Measurements from ENCODE around the gene CUL9.

CUL9 gene

DNA sequence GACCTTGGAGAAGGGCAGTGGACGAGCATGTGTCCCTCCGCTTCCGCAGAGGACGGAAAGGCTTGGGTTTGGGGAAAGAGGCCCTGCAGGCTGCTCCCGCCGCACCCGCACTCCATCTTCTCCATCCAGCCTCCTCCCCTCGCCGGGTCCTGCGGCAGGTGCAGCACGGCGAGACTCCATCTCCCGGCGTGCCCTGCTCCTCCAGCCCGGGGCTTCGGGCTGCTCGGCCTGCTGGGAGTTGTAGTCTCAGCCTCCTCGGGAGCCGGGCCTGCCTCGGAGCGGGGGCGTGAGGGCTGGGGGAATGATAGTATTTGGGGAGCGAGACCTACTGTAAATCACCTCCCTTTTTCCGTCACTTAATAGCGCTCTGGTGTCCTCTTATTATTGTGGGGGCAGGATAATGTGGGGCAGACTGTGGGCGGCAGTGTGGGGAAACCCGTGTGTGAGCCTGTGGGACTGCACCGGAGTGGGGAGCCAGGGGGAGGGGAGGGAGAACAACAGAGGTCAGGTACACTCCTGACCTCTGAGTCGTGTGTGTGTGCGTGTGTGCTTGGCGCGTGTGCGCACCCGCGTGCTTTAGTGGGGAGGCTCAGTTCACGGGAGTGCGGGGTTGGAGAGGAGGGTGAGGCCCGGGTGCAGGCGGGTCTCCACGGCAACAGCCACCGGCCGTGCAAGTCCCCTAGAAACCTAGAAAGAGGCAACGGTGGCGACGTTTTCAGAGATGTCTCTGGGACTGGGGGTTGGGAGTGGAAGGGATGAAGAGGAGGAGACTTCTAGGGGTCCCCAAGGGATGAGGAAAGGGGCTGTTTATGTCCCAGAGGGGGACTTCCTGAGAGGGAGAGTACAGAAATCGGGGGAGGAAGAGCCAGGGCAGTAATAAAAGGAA is 65.4 kb downstream of the CUL9 start:
- H3K4me3 ChIP-seq (ENCODE audit: low read depth, low read length) = peak overlapping the region; percentile 33
- TF ChIP-seq, protein P1, sequence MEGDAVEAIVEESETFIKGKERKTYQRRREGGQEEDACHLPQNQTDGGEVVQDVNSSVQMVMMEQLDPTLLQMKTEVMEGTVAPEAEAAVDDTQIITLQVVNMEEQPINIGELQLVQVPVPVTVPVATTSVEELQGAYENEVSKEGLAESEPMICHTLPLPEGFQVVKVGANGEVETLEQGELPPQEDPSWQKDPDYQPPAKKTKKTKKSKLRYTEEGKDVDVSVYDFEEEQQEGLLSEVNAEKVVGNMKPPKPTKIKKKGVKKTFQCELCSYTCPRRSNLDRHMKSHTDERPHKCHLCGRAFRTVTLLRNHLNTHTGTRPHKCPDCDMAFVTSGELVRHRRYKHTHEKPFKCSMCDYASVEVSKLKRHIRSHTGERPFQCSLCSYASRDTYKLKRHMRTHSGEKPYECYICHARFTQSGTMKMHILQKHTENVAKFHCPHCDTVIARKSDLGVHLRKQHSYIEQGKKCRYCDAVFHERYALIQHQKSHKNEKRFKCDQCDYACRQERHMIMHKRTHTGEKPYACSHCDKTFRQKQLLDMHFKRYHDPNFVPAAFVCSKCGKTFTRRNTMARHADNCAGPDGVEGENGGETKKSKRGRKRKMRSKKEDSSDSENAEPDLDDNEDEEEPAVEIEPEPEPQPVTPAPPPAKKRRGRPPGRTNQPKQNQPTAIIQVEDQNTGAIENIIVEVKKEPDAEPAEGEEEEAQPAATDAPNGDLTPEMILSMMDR (IDR thresholded peaks at IDR 0.05; ENCODE audit: low read depth, low read length, missing control alignments) = no peak
- in situ Hi-C loops (cut with HindIII; ENCODE audit: low sequenced_read_pairs) = no loop called here
- no peak for DNase-seq (ENCODE audit: low read depth)

DNA sequence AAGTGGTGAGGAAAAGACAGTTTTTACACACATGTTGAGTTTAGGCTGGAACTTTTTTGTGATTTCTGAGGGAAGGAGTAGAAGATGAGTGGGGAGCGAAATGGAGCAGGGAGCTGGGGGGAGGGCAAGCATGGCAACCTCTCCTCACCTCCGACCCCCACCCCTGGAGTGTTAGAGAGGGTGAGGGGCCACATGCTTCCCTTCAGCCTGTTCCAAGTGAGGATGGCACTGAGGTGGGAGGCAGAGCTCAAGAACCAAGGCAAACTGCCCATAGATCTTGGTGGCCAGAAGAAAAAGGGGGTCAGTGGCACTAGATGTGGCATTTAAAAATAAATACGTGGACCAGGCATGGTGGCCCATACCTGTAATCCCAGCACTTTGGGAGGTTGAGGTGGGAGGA is 66.1 kb downstream of the CUL9 start:
- in situ Hi-C loops (cut with HindIII; ENCODE audit: low sequenced_read_pairs) = no loop called here
- TF ChIP-seq, protein P1 (IDR thresholded peaks at IDR 0.05; ENCODE audit: low read depth, low read length, missing control alignments) = no peak
- no peak overlapping the region for H3K4me3 ChIP-seq (ENCODE audit: low read depth, low read length)
- DNase-seq (ENCODE audit: low read depth) = no peak

DNA sequence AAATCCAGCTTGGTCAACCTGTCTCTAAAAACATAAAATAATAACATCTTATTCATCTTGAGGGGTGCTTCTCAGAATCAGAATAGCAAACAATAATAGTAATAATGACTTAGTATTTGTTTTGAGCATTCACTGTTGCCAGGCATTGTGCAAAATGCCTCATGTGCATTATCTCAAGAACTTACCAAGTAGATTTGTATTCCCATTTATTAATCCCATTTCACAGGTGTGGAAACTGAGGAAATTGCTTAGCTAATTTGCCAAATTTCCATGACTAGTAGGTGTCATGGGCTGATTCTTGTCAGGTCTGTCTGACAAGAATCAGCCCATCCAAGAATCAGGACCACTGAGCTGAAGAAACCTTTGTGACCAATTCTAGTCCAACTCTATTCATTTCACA is 66.8 kb downstream of the CUL9 start:
- in situ Hi-C loops (cut with HindIII; ENCODE audit: low sequenced_read_pairs) = no loop called here

DNA sequence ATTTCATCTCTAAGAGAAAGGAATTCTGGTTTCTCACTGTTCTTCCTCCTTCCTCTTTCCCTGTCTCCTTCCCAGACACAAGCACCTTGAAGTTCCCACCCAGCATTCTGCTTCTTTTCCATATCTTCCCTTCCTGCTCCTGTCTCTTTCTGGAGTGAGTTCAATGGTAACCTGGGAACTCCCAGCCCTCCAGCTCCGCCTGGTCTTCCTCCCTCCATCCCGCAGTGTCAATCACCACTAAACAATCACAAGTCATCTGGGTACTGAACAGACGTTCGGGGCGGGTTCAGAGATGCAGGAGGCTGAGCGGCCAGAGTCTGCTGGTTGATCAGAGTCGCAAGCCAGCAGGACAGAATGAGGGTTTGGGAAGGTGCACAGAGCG is 69.0 kb downstream of the CUL9 start:
- in situ Hi-C loops (cut with HindIII; ENCODE audit: low sequenced_read_pairs) = no loop called here
- DNase-seq (ENCODE audit: low read depth) = no peak
- TF ChIP-seq, protein P1 (IDR thresholded peaks at IDR 0.05; ENCODE audit: low read depth, low read length, missing control alignments) = no peak
- no peak overlapping the region for H3K4me3 ChIP-seq (ENCODE audit: low read depth, low read length)

More for the DNA sequence above, 66.8 kb downstream of the CUL9 start:
- TF ChIP-seq, protein P1 (IDR thresholded peaks at IDR 0.05; ENCODE audit: low read depth, low read length, missing control alignments) = no peak
- DNase-seq (ENCODE audit: low read depth) = no peak
- H3K4me3 ChIP-seq (ENCODE audit: low read depth, low read length) = no peak overlapping the region

DNA sequence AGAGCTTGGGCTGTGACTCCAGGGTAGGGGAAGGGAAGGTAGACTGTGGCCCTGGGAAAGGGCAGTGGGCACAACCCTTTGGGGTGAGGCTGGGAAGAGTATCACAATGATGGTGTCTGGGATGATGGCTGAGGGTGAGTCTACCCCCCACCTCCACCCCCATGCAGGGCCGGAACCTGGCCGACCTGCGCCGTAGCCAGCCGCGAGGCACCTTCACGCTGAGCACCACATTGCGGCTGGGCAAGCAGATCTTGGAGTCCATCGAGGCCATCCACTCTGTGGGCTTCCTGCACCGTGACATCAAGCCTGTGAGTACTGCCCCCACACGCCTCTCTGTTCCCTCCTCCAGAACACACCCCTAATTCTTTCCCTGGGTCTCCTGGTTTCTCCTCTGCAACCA is 71.4 kb downstream of the CUL9 start:
- no peak for DNase-seq (ENCODE audit: low read depth)
- in situ Hi-C loops (cut with HindIII; ENCODE audit: low sequenced_read_pairs) = no loop called here
- H3K4me3 ChIP-seq (ENCODE audit: low read depth, low read length) = no peak overlapping the region
- TF ChIP-seq, protein P1 (IDR thresholded peaks at IDR 0.05; ENCODE audit: low read depth, low read length, missing control alignments) = no peak

DNA sequence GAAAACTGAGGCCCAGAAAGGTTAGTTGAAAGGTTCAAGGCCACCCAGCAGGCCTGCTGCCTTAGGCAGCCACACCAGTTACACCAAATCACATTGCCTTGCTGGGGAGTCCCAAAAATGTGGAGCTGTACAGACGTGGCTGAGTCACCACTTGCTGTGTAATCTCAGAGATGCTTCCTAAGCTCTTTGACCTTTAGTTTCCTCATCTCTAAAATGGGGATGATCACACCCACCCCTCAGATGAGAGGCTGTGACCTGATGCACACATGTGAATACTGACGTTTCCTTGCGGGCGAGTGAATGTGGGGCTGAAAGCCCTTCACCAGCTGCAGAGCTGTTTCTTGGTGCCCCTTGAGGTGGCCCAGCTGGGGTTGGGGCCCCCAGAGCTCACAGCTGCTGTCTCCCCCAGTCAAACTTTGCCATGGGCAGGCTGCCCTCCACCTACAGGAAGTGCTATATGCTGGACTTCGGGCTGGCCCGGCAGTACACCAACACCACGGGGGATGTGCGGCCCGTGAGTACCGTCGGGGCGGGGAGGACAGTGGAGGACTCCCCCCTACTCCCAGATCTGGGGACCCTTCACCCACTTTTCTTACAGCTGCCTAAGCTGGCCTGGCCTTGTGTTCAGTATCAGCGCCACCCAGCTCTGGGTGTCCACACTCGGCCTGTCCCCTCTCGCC is 72.3 kb downstream of the CUL9 start:
- in situ Hi-C loops (cut with HindIII; ENCODE audit: low sequenced_read_pairs) = no loop called here
- H3K4me3 ChIP-seq (ENCODE audit: low read depth, low read length) = no peak overlapping the region
- TF ChIP-seq, protein P1 (IDR thresholded peaks at IDR 0.05; ENCODE audit: low read depth, low read length, missing control alignments) = no peak
- DNase-seq (ENCODE audit: low read depth) = no peak
